IMR-90 (cell line): Measurements from ENCODE around the gene AJAP1. TPM values are rescaled to one million over a fixed set of nuclear protein-coding genes. Genes with fewer than 3 reads are reported as not detected.

ENCODE experiments used
- ATAC-seq: fragments of 200-7000 bp; cut with Tn5 transposase; 2 replicates; pipeline ENCODE4 v1.9.1; 2020; ENCODE audit warnings: low read depth, mild to moderate bottlenecking, moderate library complexity
- BruUV-seq: library from RNA; stranded (reverse); fragments of 400-500 nt; replicated peaks from 2 replicates; lab custom pipeline; 2021; lab: Mats Ljungman, UMichigan
- CTCF ChIA-PET: fragments of 300-600 bp; formaldehyde crosslinking; extraction: SDS; loops from one replicate; lab custom pipeline; 2021; ENCODE audit warnings: antibody characterized with exemption; lab: Yijun Ruan, JAX
- POLR2A ChIA-PET: fragments of 300-600 bp; sonication (Branson Sonifier 250); formaldehyde crosslinking; loops from one replicate; lab custom pipeline; 2022; ENCODE audit warnings: antibody characterized with exemption; ENCODE audit not compliant: unreplicated experiment; lab: Charles Lee
- DNase-seq: peaks from one replicate; pipeline ENCODE4 v3.0.0; 2013
- H2AFZ ChIP-seq: replicated peaks from 2 replicates; pipeline ENCODE3; 2013; ENCODE audit warnings: low read length, mild to moderate bottlenecking; ENCODE audit not compliant: poor library complexity
- H2AK5ac ChIP-seq: 2 replicates; pipeline ENCODE4 v1.6.1; 2013; ENCODE audit warnings: low read depth, low read length, inconsistent platforms
- H2AK9ac ChIP-seq: replicated peaks from 2 replicates; pipeline ENCODE3; 2013; ENCODE audit warnings: mild to moderate bottlenecking, low read depth, low read length, moderate library complexity; ENCODE audit not compliant: poor library complexity
- H2BK120ac ChIP-seq: 2 replicates; pipeline ENCODE4 v1.6.1; 2013; ENCODE audit warnings: low read depth, low read length, inconsistent platforms
- H2BK15ac ChIP-seq: 3 replicates; pipeline ENCODE4 v1.6.1; 2013; ENCODE audit warnings: low read depth, low read length, inconsistent platforms
- H2BK20ac ChIP-seq: 2 replicates; pipeline ENCODE4 v1.6.1; 2013; ENCODE audit warnings: low read depth, mild to moderate bottlenecking, inconsistent platforms, low read length, moderate library complexity
- H2BK5ac ChIP-seq: 2 replicates; pipeline ENCODE4 v1.6.1; 2013; ENCODE audit warnings: mild to moderate bottlenecking, low read depth, low read length, inconsistent platforms; ENCODE audit not compliant: poor library complexity, severe bottlenecking
- H3K14ac ChIP-seq: replicated peaks from 2 replicates; pipeline ENCODE4 v1.6.1; 2013; ENCODE audit warnings: low read depth, low read length, inconsistent platforms
- H3K18ac ChIP-seq: 2 replicates; pipeline ENCODE4 v1.6.1; 2013; ENCODE audit warnings: low read depth, low read length, control low read depth
- H3K23ac ChIP-seq: 2 replicates; pipeline ENCODE4 v1.6.1; 2013; ENCODE audit warnings: low read depth, low read length, inconsistent platforms
- H3K27ac ChIP-seq: 2 replicates; pipeline ENCODE4 v1.5.1; 2013; ENCODE audit warnings: mild to moderate bottlenecking, control low read depth, low read length; ENCODE audit not compliant: insufficient read depth
- H3K27me3 ChIP-seq: 2 replicates; pipeline ENCODE4 v1.6.1; 2013; ENCODE audit warnings: low read length; ENCODE audit not compliant: control insufficient read depth, insufficient read depth
- H3K36me3 ChIP-seq: 2 replicates; pipeline ENCODE4 v1.6.1; 2013; ENCODE audit warnings: low read length, mixed read lengths; ENCODE audit not compliant: control insufficient read depth, insufficient read depth
- H3K4ac ChIP-seq: 2 replicates; pipeline ENCODE4 v1.6.1; 2013; ENCODE audit warnings: low read depth, low read length, inconsistent platforms
- H3K4me1 ChIP-seq: 2 replicates; pipeline ENCODE4 v1.6.1; 2013; ENCODE audit warnings: low read length, mixed read lengths; ENCODE audit not compliant: control insufficient read depth, insufficient read depth
- H3K4me2 ChIP-seq: 2 replicates; pipeline ENCODE4 v1.6.1; 2013; ENCODE audit warnings: low read depth, mild to moderate bottlenecking, control low read depth, low read length, moderate library complexity
- H3K4me3 ChIP-seq: 2 replicates; pipeline ENCODE4 v1.5.1; 2013; ENCODE audit warnings: low read depth, mild to moderate bottlenecking, control low read depth, low read length, moderate library complexity; ENCODE audit not compliant: insufficient read depth
- H3K56ac ChIP-seq: 2 replicates; pipeline ENCODE4 v1.6.1; 2013; ENCODE audit warnings: low read length, inconsistent platforms; ENCODE audit not compliant: insufficient read depth; ENCODE audit errors: extremely low read depth
- H3K79me1 ChIP-seq, 2 experiments: 2 replicates each; pipeline ENCODE4 v1.6.1; 2013; ENCODE audit warnings: low read length in 2 of 2, inconsistent platforms in 1 of 2, low read depth in 1 of 2
- H3K9ac ChIP-seq: 2 replicates; pipeline ENCODE4 v1.6.1; 2013; ENCODE audit warnings: low read depth, low read length, control low read depth
- H3K9me1 ChIP-seq: 2 replicates; pipeline ENCODE4 v1.6.1; 2013; ENCODE audit warnings: low read length, inconsistent platforms; ENCODE audit not compliant: insufficient read depth
- H3K9me3 ChIP-seq: 2 replicates; pipeline ENCODE4 v1.6.1; 2013; ENCODE audit warnings: low read length; ENCODE audit not compliant: control insufficient read depth, insufficient read depth
- H4K20me1 ChIP-seq: 2 replicates; pipeline ENCODE4 v1.6.1; 2013; ENCODE audit warnings: low read length, inconsistent platforms; ENCODE audit not compliant: insufficient read depth
- H4K5ac ChIP-seq: 2 replicates; pipeline ENCODE4 v1.6.1; 2013; ENCODE audit warnings: mild to moderate bottlenecking, low read depth, low read length, control low read depth
- H4K8ac ChIP-seq, 2 experiments: 2 replicates each; pipeline ENCODE4 v1.6.1; 2013; ENCODE audit warnings: low read depth in 2 of 2, low read length in 2 of 2, control low read depth in 1 of 2, inconsistent platforms in 1 of 2
- H4K91ac ChIP-seq: 2 replicates; pipeline ENCODE4 v1.6.1; 2013; ENCODE audit warnings: low read depth, low read length, inconsistent platforms; ENCODE audit not compliant: insufficient read depth
- BHLHE40 ChIP-seq: fragments of 150-350 bp; IDR thresholded peaks from 2 replicates; pipeline ENCODE4 v1.6.1; 2016; ENCODE audit warnings: mild to moderate bottlenecking, low read depth, low read length
- CEBPB ChIP-seq: IDR thresholded peaks from 2 replicates; pipeline ENCODE4 v1.6.1; 2012; ENCODE audit warnings: low read depth, low read length, improper control_type of control experiment
- CHD1 ChIP-seq: IDR thresholded peaks from 2 replicates; pipeline ENCODE4 v1.6.1; 2012; ENCODE audit warnings: low read depth, low read length, improper control_type of control experiment
- FOS ChIP-seq: fragments of 150-350 bp; IDR thresholded peaks from 2 replicates; pipeline ENCODE4 v1.6.1; 2016; ENCODE audit warnings: low read depth, low read length
- MAFK ChIP-seq: IDR thresholded peaks from 2 replicates; pipeline ENCODE4 v1.6.1; 2012; ENCODE audit warnings: low read depth, low read length, improper control_type of control experiment
- MAZ ChIP-seq: IDR thresholded peaks from 2 replicates; pipeline ENCODE4 v1.6.1; 2012; ENCODE audit warnings: low read depth, mild to moderate bottlenecking, low read length, improper control_type of control experiment, moderate library complexity, borderline replicate concordance
- MXI1 ChIP-seq: IDR thresholded peaks from 2 replicates; pipeline ENCODE4 v1.6.1; 2012; ENCODE audit warnings: low read depth, mild to moderate bottlenecking, low read length, moderate library complexity, borderline replicate concordance
- POLR2A ChIP-seq: IDR thresholded peaks from 2 replicates; pipeline ENCODE4 v1.6.1; 2012; ENCODE audit warnings: mild to moderate bottlenecking, low read depth, low read length
- RAD21 ChIP-seq: IDR thresholded peaks from 2 replicates; pipeline ENCODE4 v1.6.1; 2012; ENCODE audit warnings: low read length, improper control_type of control experiment
- RCOR1 ChIP-seq: IDR thresholded peaks from 2 replicates; pipeline ENCODE4 v1.6.1; 2012; ENCODE audit warnings: mild to moderate bottlenecking, low read length, improper control_type of control experiment; ENCODE audit not compliant: insufficient replicate concordance
- RFX5 ChIP-seq: IDR thresholded peaks from 2 replicates; pipeline ENCODE4 v1.8.0; 2012; ENCODE audit warnings: low read depth, mild to moderate bottlenecking, low read length, moderate library complexity
- SMC3 ChIP-seq: fragments of 150-350 bp; IDR thresholded peaks from 2 replicates; pipeline ENCODE4 v1.6.1; 2016; ENCODE audit warnings: low read depth, mild to moderate bottlenecking, antibody characterized with exemption, low read length, moderate library complexity
- WGBS, 2 experiments: methylation state at CpG; one replicate each; pipeline versions ENCODE4 v1.1.5 to v1.1.7; 2013; ENCODE audit warnings: missing lambda C conversion rate in 2 of 2; ENCODE audit not compliant: insufficient read length in 1 of 2; ENCODE audit errors: extremely low coverage in 2 of 2; 5-methylcytosine and 5-hydroxymethylcytosine counted together
- dilution Hi-C: fragments of 300-500 bp; cut with HindIII; formaldehyde crosslinking; loops from one replicate; pipeline ENCODE4 v1.14.3; 2018; ENCODE audit warnings: low sequenced_read_pairs; ENCODE audit not compliant: unreplicated experiment
- in situ Hi-C: fragments of 300-500 bp; cut with MboI; formaldehyde crosslinking; loops from 3 replicates; pipeline ENCODE4 v1.14.3; 2019; ENCODE audit warnings: low sequenced_read_pairs, inconsistent platforms, mixed read lengths
- intact Hi-C: fragments of 100-400 bp; cut with micrococcal nuclease; formaldehyde crosslinking; loops from 2 replicates; pipeline ENCODE4 v1.10.0; 2022
- polyA plus RNA-seq, 3 experiments: library from polyadenylated mRNA; depleted of rRNA; stranded (reverse); fragments of >200 nt; gene quantifications; 2 replicates each; pipeline ENCODE4 v1.2.3, GENCODE V29; 2012; ENCODE audit warnings: low replicate concordance in 1 of 3
- total RNA-seq: library from RNA; depleted of rRNA; stranded (reverse); fragments of >200 nt; gene quantifications from 2 replicates; pipeline ENCODE4 v1.2.3, GENCODE V29; 2012
- TF ChIP-seq, protein P1 (sequence below): conservative IDR thresholded peaks from 2 replicates; pipeline ENCODE4 v1.5.1; 2012; ENCODE audit warnings: mild to moderate bottlenecking, low read depth, low read length, improper control_type of control experiment
- TF ChIP-seq, protein P2 (sequence below): fragments of 150-350 bp; IDR thresholded peaks from 2 replicates; pipeline ENCODE4 v1.6.1; 2017; ENCODE audit warnings: mild to moderate bottlenecking, antibody characterized with exemption, low read length, low read depth
- TF ChIP-seq, protein P3 (sequence below): fragments of 150-350 bp; IDR thresholded peaks from 2 replicates; pipeline ENCODE4 v1.6.1; 2016; ENCODE audit warnings: low read depth, mild to moderate bottlenecking, low read length, moderate library complexity, borderline replicate concordance

The AJAP1 gene
- total and polyA plus RNA-seq, 2 of the 4 experiments (the other 2 are of a cell fraction): under 0.01 to 0.02 TPM

DNA sequence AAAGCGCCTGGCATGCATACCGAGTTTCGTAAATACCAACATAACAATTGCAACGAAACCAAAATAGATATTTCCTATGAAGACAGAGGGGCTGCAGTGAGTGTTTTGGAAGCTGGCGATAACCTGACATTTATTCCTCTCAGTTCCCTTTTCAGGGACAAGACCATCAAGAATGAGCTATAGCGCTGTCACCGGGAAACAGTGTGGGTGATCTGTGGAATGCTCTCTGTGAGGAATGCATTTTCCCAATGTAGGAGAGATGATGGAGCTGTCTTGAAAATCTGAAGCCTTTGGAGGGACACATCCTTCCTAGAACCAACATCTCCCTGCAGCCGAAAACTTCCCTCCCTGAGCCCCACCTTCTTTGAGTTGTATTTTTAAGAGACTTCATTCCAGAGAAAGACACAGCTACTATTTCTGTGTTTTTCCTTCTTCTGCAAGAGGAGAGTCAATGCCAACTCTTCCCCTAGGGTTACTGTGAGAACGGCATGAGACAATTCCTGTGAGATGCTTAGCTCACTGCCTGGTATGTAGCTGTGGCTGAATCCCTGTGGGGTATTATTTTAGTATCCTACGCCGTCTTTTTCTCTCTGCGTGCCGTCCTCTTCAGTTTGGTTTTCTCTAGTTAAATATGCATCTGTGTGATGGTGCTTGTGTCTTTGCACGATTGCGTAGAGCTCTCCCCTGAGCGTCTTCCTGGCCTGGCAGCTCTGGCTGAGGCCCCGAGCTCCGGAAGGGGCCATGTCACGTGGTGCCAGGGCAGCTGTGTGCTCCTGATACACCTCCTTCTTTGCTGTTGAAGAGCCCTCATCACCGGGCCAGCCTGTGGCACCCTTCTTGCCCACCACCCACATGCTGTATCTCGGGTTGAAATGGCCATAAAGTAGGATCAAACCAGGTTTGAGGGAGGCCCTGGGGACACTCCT lies 45.2 kb downstream of the AJAP1 start:
- Histone ChIP-seq H2BK20ac (no peak overlapping the region), H4K91ac (no peak overlapping the region), H3K79me1 (no peaks in the 10 kb centered on the region), H2BK120ac (no peak overlapping the region), H3K4ac (no peak overlapping the region), H3K27me3 (no peaks in the 10 kb centered on the region), H3K9me1 (no peaks in the 10 kb centered on the region), H3K4me2 (no peak overlapping the region), H3K18ac (no peak overlapping the region), H3K4me1 (no peaks in the 10 kb centered on the region), H3K56ac (no peak overlapping the region), H3K23ac (no peak overlapping the region), H3K4me3 (no peak overlapping the region), H3K9ac (no peak overlapping the region), H2BK15ac (no peak overlapping the region), H2AK9ac (no peak overlapping the region), H4K5ac (no peak overlapping the region), H3K27ac (no peak overlapping the region), H3K14ac (no peak overlapping the region), H4K8ac (no peak overlapping the region), H3K36me3 (no peaks in the 10 kb centered on the region), H3K9me3 (peaks cover 64% of the 10 kb centered on the region), H4K20me1 (no peaks in the 10 kb centered on the region), H2BK5ac (no peak overlapping the region), H2AK5ac (no peak overlapping the region), H2AFZ (no peak overlapping the region)
- in situ Hi-C loops (no loop called here), dilution Hi-C loops (no loop called here), intact Hi-C loops (no loop called here)
- POLR2A ChIA-PET: no interaction called here
- 48% methylated on average over 6 of the region's 21 CpGs; no CpG with 5 or more reads in 1 of the 2 experiments for WGBS, 2 experiments
- DNase-seq (no peak), ATAC-seq (no peak)
- CTCF ChIA-PET: no interaction called here
- no TSS peak for BruUV-seq
- TF ChIP-seq SMC3: no peak
- TF ChIP-seq CEBPB: no peak
- TF ChIP-seq RAD21: no peak
- no peak for TF ChIP-seq RCOR1
- TF ChIP-seq, protein P1, sequence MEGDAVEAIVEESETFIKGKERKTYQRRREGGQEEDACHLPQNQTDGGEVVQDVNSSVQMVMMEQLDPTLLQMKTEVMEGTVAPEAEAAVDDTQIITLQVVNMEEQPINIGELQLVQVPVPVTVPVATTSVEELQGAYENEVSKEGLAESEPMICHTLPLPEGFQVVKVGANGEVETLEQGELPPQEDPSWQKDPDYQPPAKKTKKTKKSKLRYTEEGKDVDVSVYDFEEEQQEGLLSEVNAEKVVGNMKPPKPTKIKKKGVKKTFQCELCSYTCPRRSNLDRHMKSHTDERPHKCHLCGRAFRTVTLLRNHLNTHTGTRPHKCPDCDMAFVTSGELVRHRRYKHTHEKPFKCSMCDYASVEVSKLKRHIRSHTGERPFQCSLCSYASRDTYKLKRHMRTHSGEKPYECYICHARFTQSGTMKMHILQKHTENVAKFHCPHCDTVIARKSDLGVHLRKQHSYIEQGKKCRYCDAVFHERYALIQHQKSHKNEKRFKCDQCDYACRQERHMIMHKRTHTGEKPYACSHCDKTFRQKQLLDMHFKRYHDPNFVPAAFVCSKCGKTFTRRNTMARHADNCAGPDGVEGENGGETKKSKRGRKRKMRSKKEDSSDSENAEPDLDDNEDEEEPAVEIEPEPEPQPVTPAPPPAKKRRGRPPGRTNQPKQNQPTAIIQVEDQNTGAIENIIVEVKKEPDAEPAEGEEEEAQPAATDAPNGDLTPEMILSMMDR: no peak
- TF ChIP-seq, protein P2, sequence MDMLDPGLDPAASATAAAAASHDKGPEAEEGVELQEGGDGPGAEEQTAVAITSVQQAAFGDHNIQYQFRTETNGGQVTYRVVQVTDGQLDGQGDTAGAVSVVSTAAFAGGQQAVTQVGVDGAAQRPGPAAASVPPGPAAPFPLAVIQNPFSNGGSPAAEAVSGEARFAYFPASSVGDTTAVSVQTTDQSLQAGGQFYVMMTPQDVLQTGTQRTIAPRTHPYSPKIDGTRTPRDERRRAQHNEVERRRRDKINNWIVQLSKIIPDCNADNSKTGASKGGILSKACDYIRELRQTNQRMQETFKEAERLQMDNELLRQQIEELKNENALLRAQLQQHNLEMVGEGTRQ: no peak
- TF ChIP-seq MAZ: no peak
- TF ChIP-seq RFX5: no peak
- TF ChIP-seq BHLHE40: no peak
- TF ChIP-seq FOS: no peak
- TF ChIP-seq MAFK: no peak
- no peak for TF ChIP-seq CHD1
- TF ChIP-seq, protein P3, sequence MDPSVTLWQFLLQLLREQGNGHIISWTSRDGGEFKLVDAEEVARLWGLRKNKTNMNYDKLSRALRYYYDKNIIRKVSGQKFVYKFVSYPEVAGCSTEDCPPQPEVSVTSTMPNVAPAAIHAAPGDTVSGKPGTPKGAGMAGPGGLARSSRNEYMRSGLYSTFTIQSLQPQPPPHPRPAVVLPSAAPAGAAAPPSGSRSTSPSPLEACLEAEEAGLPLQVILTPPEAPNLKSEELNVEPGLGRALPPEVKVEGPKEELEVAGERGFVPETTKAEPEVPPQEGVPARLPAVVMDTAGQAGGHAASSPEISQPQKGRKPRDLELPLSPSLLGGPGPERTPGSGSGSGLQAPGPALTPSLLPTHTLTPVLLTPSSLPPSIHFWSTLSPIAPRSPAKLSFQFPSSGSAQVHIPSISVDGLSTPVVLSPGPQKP: no peak
- TF ChIP-seq MXI1: no peak
- TF ChIP-seq POLR2A: no peak
